Esophagus squamous epithelium (tissue), 5 donors: ENCODE results near the gene DNER. TPM values are rescaled to one million over a fixed set of nuclear protein-coding genes. Genes with fewer than 3 reads are reported as not detected.

Experiments
- DNase-seq: peaks from one replicate; lab custom pipeline; 2025; lab: John Stamatoyannopoulos, UW
- H3K27ac ChIP-seq, 4 donors: fragments of 200-600 bp; sonication (generic); one replicate each; pipeline ENCODE4 v1.5.1; 2016 to 2019; ENCODE audit warnings: mild to moderate bottlenecking in 1 of 4
- H3K27me3 ChIP-seq, 4 donors: fragments of 200-600 bp; sonication (generic); 1 replicate in 3 of 4; 2 replicates in 1 of 4; pipeline versions ENCODE4 v1.5.1 to v1.6.0; 2017 to 2021; ENCODE audit warnings: antibody characterized with exemption in 1 of 4
- H3K36me3 ChIP-seq, 3 donors: fragments of 200-600 bp; sonication (generic); one replicate each; pipeline ENCODE4 v1.5.1; 2016 to 2019
- H3K4me1 ChIP-seq, 3 donors: fragments of 200-600 bp; sonication (generic); one replicate each; pipeline ENCODE4 v1.5.1; 2017 to 2019
- H3K4me3 ChIP-seq, 4 donors: fragments of 200-600 bp; sonication (generic); 1 replicate in 3 of 4; 2 replicates in 1 of 4; pipeline ENCODE4 v1.5.1; 2016 to 2019; ENCODE audit warnings: mild to moderate bottlenecking in 2 of 4, moderate library complexity in 1 of 4
- H3K9me3 ChIP-seq, 3 donors: fragments of 200-600 bp; sonication (generic); one replicate each; pipeline ENCODE4 v1.5.1; 2016 to 2019
- CTCF ChIP-seq, 6 experiments: fragments of 450-650 bp in 4 of 6; fragments of 200-600 bp in 2 of 6; sonication (generic) in 2 of 6; IDR thresholded peaks; one replicate each; pipeline ENCODE4 v1.5.1; 2016 to 2019; ENCODE audit warnings: antibody characterized with exemption in 6 of 6, mild to moderate bottlenecking in 4 of 6, moderate library complexity in 4 of 6
- POLR2A ChIP-seq, 4 donors: fragments of 450-650 bp; IDR thresholded peaks; one replicate each; pipeline ENCODE4 v1.6.1; 2017; ENCODE audit warnings: antibody characterized with exemption in 4 of 4, mild to moderate bottlenecking in 4 of 4, moderate library complexity in 3 of 4
- WGBS, 2 donors: methylation state at CpG; one replicate each; pipeline ENCODE4 v1.1.5; 2018; 5-methylcytosine and 5-hydroxymethylcytosine counted together
- intact Hi-C: fragments of 100-400 bp; cut with DNase I; formaldehyde crosslinking; loops from one replicate; pipeline ENCODE4 v1.15.0; 2022
- total RNA-seq, 4 donors: library from RNA; depleted of rRNA; stranded (reverse); fragments of >200 nt; gene quantifications; one replicate each; pipeline ENCODE4 v1.1.0, GENCODE V29; 2016
- donor health status: DM: yes; HTN: yes; CAD: no.

Gene DNER
- total RNA-seq, 4 donors from 2014 or later = 0.27 to 2.5 (median 0.91) TPM

GRCh38 chr2:229691631-229692030 lies 22.7 kb downstream of the DNER start:
- H3K4me3 ChIP-seq = no peak overlapping the region
- no peaks in the 10 kb centered on the region for H3K4me1 ChIP-seq
- TF ChIP-seq CTCF (IDR thresholded peaks at IDR 0.05) (no peak), POLR2A (IDR thresholded peaks at IDR 0.05) (no peak)
- H3K27ac ChIP-seq = no peak overlapping the region
- intact Hi-C loops = no loop called here
- H3K9me3 ChIP-seq = no peaks in the 10 kb centered on the region
- no peaks in the 10 kb centered on the region for H3K27me3 ChIP-seq
- 58 to 72% methylated on average over 2 of the region's 2 CpGs for WGBS, 2 donors
- no peaks in the 10 kb centered on the region for H3K36me3 ChIP-seq
- no peak for DNase-seq

- no peak overlapping the region for H3K27ac ChIP-seq
- no peak overlapping the region for H3K4me3 ChIP-seq
- H3K27me3 ChIP-seq = no peaks in the 10 kb centered on the region
- no peaks in the 10 kb centered on the region for H3K4me1 ChIP-seq
- no peak for DNase-seq
- H3K9me3 ChIP-seq = no peaks in the 10 kb centered on the region
- intact Hi-C loops = no loop called here
- no peaks in the 10 kb centered on the region for H3K36me3 ChIP-seq
- 31 to 50% methylated on average over 2 of the region's 2 CpGs for WGBS, 2 donors
- TF ChIP-seq POLR2A (IDR thresholded peaks at IDR 0.05) = no peak
- TF ChIP-seq CTCF (IDR thresholded peaks at IDR 0.05) = no peak
These were observed 25.0 kb downstream of the DNER start for GRCh38 chr2:229689307-229689839.

- no peaks in the 10 kb centered on the region for H3K36me3 ChIP-seq
- intact Hi-C loops = no loop called here
- H3K4me3 ChIP-seq = no peak overlapping the region
- H3K4me1 ChIP-seq = no peaks in the 10 kb centered on the region
- H3K9me3 ChIP-seq = no peaks in the 10 kb centered on the region
- no peak for DNase-seq
- no peaks in the 10 kb centered on the region for H3K27me3 ChIP-seq
- 68 to 89% methylated on average over 7 of the region's 7 CpGs for WGBS, 2 donors
- TF ChIP-seq POLR2A (IDR thresholded peaks at IDR 0.05) (no peak), CTCF (IDR thresholded peaks at IDR 0.05) (no peak)
- H3K27ac ChIP-seq = no peak overlapping the region
These were observed 26.2 kb downstream of the DNER start for GRCh38 chr2:229688141-229688540.

GRCh38 chr2:229686122-229686919 lies 28.0 kb downstream of the DNER start:
- H3K27ac ChIP-seq = no peak overlapping the region
- H3K36me3 ChIP-seq = no peaks in the 10 kb centered on the region
- no peak for DNase-seq
- H3K27me3 ChIP-seq = no peaks in the 10 kb centered on the region
- H3K9me3 ChIP-seq = no peaks in the 10 kb centered on the region
- H3K4me3 ChIP-seq = no peak overlapping the region
- H3K4me1 ChIP-seq = no peaks in the 10 kb centered on the region
- no peak for TF ChIP-seq CTCF (IDR thresholded peaks at IDR 0.05)
- no peak for TF ChIP-seq POLR2A (IDR thresholded peaks at IDR 0.05)
- intact Hi-C loops = no loop called here
- WGBS, 2 donors = 71 to 100% methylated on average over 3 to 4 of the region's 6 CpGs

GRCh38 chr2:229684942-229685562 lies 29.3 kb downstream of the DNER start:
- no peak for DNase-seq
- Histone ChIP-seq H3K27me3 (peaks cover 0 to 7% (median 0%) of the 10 kb centered on the region in 4 donors), H3K36me3 (no peaks in the 10 kb centered on the region), H3K27ac (no peak overlapping the region), H3K9me3 (no peaks in the 10 kb centered on the region), H3K4me3 (no peak overlapping the region), H3K4me1 (no peaks in the 10 kb centered on the region)
- intact Hi-C loops = no loop called here
- 62 to 74% methylated on average over 6 of the region's 6 CpGs for WGBS, 2 donors
- TF ChIP-seq POLR2A (IDR thresholded peaks at IDR 0.05) (no peak), CTCF (IDR thresholded peaks at IDR 0.05) (no peak)
